ENCODE measurements around the gene HIVEP3.

- TF ChIP-seq CTCF (conservative IDR thresholded peaks at IDR 0.05), result no peak
- no peak for TF ChIP-seq EZH2 (IDR thresholded peaks at IDR 0.05; ENCODE audit: low read depth)
Observed at GRCh38 chr1:41891199-41891896, 27.4 kb downstream of the HIVEP3 start.
